SK-N-SH treated with all-trans-retinoic acid at 6 μM for 48 hours (cell line): ENCODE data around the gene MS4A10.

Source experiments
- ATAC-seq: fragments of 200-7000 bp; cut with Tn5 transposase; 3 replicates; pipeline ENCODE4 v1.9.1; 2020; ENCODE audit warnings: mild to moderate bottlenecking, moderate library complexity
- ARNTL ChIP-seq: fragments of 450-650 bp; formaldehyde crosslinking; IDR thresholded peaks from 2 replicates; pipeline ENCODE4 v1.5.0; 2020; ENCODE audit warnings: low read depth, mild to moderate bottlenecking, moderate library complexity, borderline replicate concordance
- BACH2 ChIP-seq: fragments of 250-450 bp; sonication (Bioruptor Pico); IDR thresholded peaks from 2 replicates; pipeline ENCODE4 v1.9.0; 2021; ENCODE audit warnings: mild to moderate bottlenecking, borderline replicate concordance
- CREB5 ChIP-seq: fragments of 250-450 bp; sonication (Bioruptor Pico); IDR thresholded peaks from 2 replicates; pipeline ENCODE4 v1.5.1; 2020; ENCODE audit warnings: low read depth, mild to moderate bottlenecking, moderate library complexity
- CSDC2 ChIP-seq: fragments of 250-450 bp; sonication (Bioruptor Pico); IDR thresholded peaks from 2 replicates; pipeline ENCODE4 v1.5.0; 2020; ENCODE audit warnings: mild to moderate bottlenecking, moderate library complexity
- CSRNP3 ChIP-seq: fragments of 250-450 bp; sonication (Bioruptor Pico); IDR thresholded peaks from 2 replicates; pipeline ENCODE4 v1.5.1; 2021; ENCODE audit warnings: mild to moderate bottlenecking, moderate library complexity
- GLIS3 ChIP-seq: fragments of 250-450 bp; sonication (Bioruptor Pico); IDR thresholded peaks from 2 replicates; pipeline ENCODE4 v1.5.0; 2020; ENCODE audit warnings: mild to moderate bottlenecking, moderate library complexity
- ISL1 ChIP-seq: fragments of 250-450 bp; sonication (Bioruptor Pico); IDR thresholded peaks from 2 replicates; pipeline ENCODE4 v2.1.2; 2022; ENCODE audit warnings: mild to moderate bottlenecking, moderate library complexity
- OSR1 ChIP-seq: fragments of 250-450 bp; sonication (Bioruptor Pico); IDR thresholded peaks from 2 replicates; pipeline ENCODE4 v1.8.0; 2022; ENCODE audit warnings: moderate library complexity, mild to moderate bottlenecking, inconsistent platforms
- PATZ1 ChIP-seq: fragments of 250-450 bp; sonication (Bioruptor Pico); IDR thresholded peaks from 2 replicates; pipeline ENCODE4 v1.8.0; 2020; ENCODE audit warnings: mild to moderate bottlenecking, moderate library complexity, borderline replicate concordance
- POU6F1 ChIP-seq: fragments of 250-450 bp; sonication (Bioruptor Pico); IDR thresholded peaks from 2 replicates; pipeline ENCODE4 v1.8.0; 2021; ENCODE audit warnings: low read depth, mild to moderate bottlenecking, moderate library complexity, borderline replicate concordance
- PPARA ChIP-seq: fragments of 250-450 bp; sonication (Bioruptor Pico); IDR thresholded peaks from 2 replicates; pipeline ENCODE4 v1.5.0; 2020; ENCODE audit warnings: mild to moderate bottlenecking, borderline replicate concordance
- RARB ChIP-seq: fragments of 250-450 bp; sonication (Bioruptor Pico); IDR thresholded peaks from 2 replicates; pipeline ENCODE4 v1.8.0; 2021; ENCODE audit warnings: mild to moderate bottlenecking, moderate library complexity
- SNAI2 ChIP-seq: fragments of 250-450 bp; sonication (Bioruptor Pico); IDR thresholded peaks from 2 replicates; pipeline ENCODE4 v1.5.0; 2020; ENCODE audit warnings: mild to moderate bottlenecking, moderate library complexity
- TCF4 ChIP-seq: fragments of 250-450 bp; sonication (Bioruptor Pico); IDR thresholded peaks from 2 replicates; pipeline ENCODE4 v1.8.0; 2021; ENCODE audit warnings: mild to moderate bottlenecking, moderate library complexity, borderline replicate concordance
- TOX ChIP-seq: fragments of 250-450 bp; sonication (Bioruptor Pico); IDR thresholded peaks from 2 replicates; pipeline ENCODE4 v1.8.0; 2021; ENCODE audit warnings: mild to moderate bottlenecking, moderate library complexity, borderline replicate concordance
- TSHZ2 ChIP-seq: fragments of 250-450 bp; sonication (Bioruptor Pico); IDR thresholded peaks from 2 replicates; pipeline ENCODE4 v1.5.0; 2020; ENCODE audit warnings: mild to moderate bottlenecking, moderate library complexity
- ZC3H10 ChIP-seq: fragments of 250-450 bp; sonication (Bioruptor Pico); IDR thresholded peaks from 2 replicates; pipeline ENCODE4 v1.5.1; 2021; ENCODE audit warnings: mild to moderate bottlenecking, moderate library complexity
- ZFP3 ChIP-seq: fragments of 250-450 bp; sonication (Bioruptor Pico); IDR thresholded peaks from 2 replicates; pipeline ENCODE4 v1.5.0; 2020; ENCODE audit warnings: mild to moderate bottlenecking, moderate library complexity
- ZNF565 ChIP-seq: fragments of 450-650 bp; formaldehyde crosslinking; conservative IDR thresholded peaks from 2 replicates; pipeline ENCODE4 v1.5.0; 2020; ENCODE audit warnings: low read depth, mild to moderate bottlenecking, moderate library complexity
- ZNF70 ChIP-seq: fragments of 450-650 bp; formaldehyde crosslinking; IDR thresholded peaks from 2 replicates; pipeline ENCODE4 v1.5.0; 2020; ENCODE audit warnings: mild to moderate bottlenecking, moderate library complexity
- ZNF8 ChIP-seq: fragments of 450-650 bp; formaldehyde crosslinking; IDR thresholded peaks from 2 replicates; pipeline ENCODE4 v1.5.0; 2020; ENCODE audit warnings: mild to moderate bottlenecking, moderate library complexity

MS4A10 gene

GRCh38 chr11:60765355-60765754, 19.8 kb upstream of the MS4A10 start:
- ATAC-seq: no peak
- TF ChIP-seq PPARA (CRISPR knock-in tag) (no peak), PATZ1 (CRISPR knock-in tag) (no peak), SNAI2 (CRISPR knock-in tag) (no peak), BACH2 (CRISPR knock-in tag) (no peak), ZNF8 (no peak), RARB (no peak), OSR1 (CRISPR knock-in tag) (no peak), GLIS3 (CRISPR knock-in tag) (no peak), ZNF565 (CRISPR knock-in tag) (no peak), ZC3H10 (CRISPR knock-in tag) (no peak)
- TF ChIP-seq, all 23 proteins: peak for 0

GRCh38 chr11:60766547-60766946, 18.6 kb upstream of the MS4A10 start:
- ATAC-seq: no peak
- no peak for TF ChIP-seq ZFP3
- TF ChIP-seq PATZ1 (CRISPR knock-in tag): no peak
- TF ChIP-seq OSR1 (CRISPR knock-in tag): no peak
- TF ChIP-seq CREB5 (CRISPR knock-in tag): no peak
- no peak for TF ChIP-seq ZNF565 (CRISPR knock-in tag)
- TF ChIP-seq ZNF8: no peak
- TF ChIP-seq GLIS3 (CRISPR knock-in tag): no peak
- no peak for TF ChIP-seq BACH2 (CRISPR knock-in tag)
- TF ChIP-seq SNAI2 (CRISPR knock-in tag): no peak
- no peak for TF ChIP-seq TCF4 (CRISPR knock-in tag)
- TF ChIP-seq ZC3H10 (CRISPR knock-in tag): no peak
- no peak for TF ChIP-seq CSRNP3
- no peak for TF ChIP-seq CSDC2 (CRISPR knock-in tag)
- TF ChIP-seq ARNTL: no peak
- no peak for TF ChIP-seq TSHZ2
- TF ChIP-seq PPARA (CRISPR knock-in tag): no peak
- no peak for TF ChIP-seq ISL1 (CRISPR knock-in tag)
- no peak for TF ChIP-seq ZNF70 (CRISPR knock-in tag)
- TF ChIP-seq TOX: no peak
- TF ChIP-seq POU6F1 (CRISPR knock-in tag): no peak
